SK-N-MC (cell line): Measurements from ENCODE around the gene EZH2.
A peak's percentile ranks its signal among the peaks of the same experiment; 100 is the strongest.

Experiments
- DNase-seq: peaks from one replicate; pipeline ENCODE4 v3.0.0-alpha.2; 2011; ENCODE audit warnings: low read depth, low spot score
- H3K27ac ChIP-seq: fragments of 200-600 bp; sonication (generic); 2 replicates; pipeline ENCODE4 v1.5.1; 2016; ENCODE audit warnings: mixed run types
- H3K36me3 ChIP-seq: fragments of 200-600 bp; sonication (generic); 2 replicates; pipeline ENCODE4 v1.6.1; 2017; ENCODE audit warnings: antibody characterized with exemption, low read length, mixed read lengths; ENCODE audit not compliant: insufficient read depth
- H3K4me3 ChIP-seq: fragments of 200-600 bp; sonication (generic); 2 replicates; pipeline ENCODE4 v1.5.1; 2016
- H3K9ac ChIP-seq: fragments of 200-600 bp; sonication (generic); 2 replicates; pipeline ENCODE4 v1.8.0; 2017; ENCODE audit warnings: mixed run types, mixed read lengths; ENCODE audit not compliant: insufficient read length
- H3K9me3 ChIP-seq: fragments of 200-600 bp; sonication (generic); 2 replicates; pipeline ENCODE4 v1.6.1; 2017; ENCODE audit warnings: low read depth, mild to moderate bottlenecking, antibody characterized with exemption, low read length, moderate library complexity, mixed read lengths
- EZH2 ChIP-seq: fragments of 200-600 bp; sonication (generic); IDR thresholded peaks from one replicate; pipeline ENCODE4 v1.6.1; 2017; ENCODE audit warnings: antibody characterized with exemption
- FOXP2 ChIP-seq: optimal IDR thresholded peaks from 2 replicates; pipeline ENCODE3; 2011; ENCODE audit warnings: mild to moderate bottlenecking, moderate library complexity; ENCODE audit not compliant: insufficient read depth; ENCODE audit errors: extremely low read length, control extremely low read depth
- POLR2AphosphoS5 ChIP-seq: IDR thresholded peaks from 2 replicates; pipeline ENCODE4 v1.6.1; 2012; ENCODE audit warnings: mild to moderate bottlenecking, low read depth, low read length, borderline replicate concordance

EZH2 gene

GRCh38 chr7:148877517-148877916 is 6.6 kb downstream of the EZH2 start:
- DNase-seq, result no peak
- Histone ChIP-seq H3K4me3 (no peak overlapping the region), H3K9ac (no peak overlapping the region), H3K9me3 (no peaks in the 10 kb centered on the region), H3K36me3 (peaks cover 63% of the 10 kb centered on the region), H3K27ac (no peak overlapping the region)
- TF ChIP-seq FOXP2, result no peak
- TF ChIP-seq EZH2, result no peak
- TF ChIP-seq POLR2AphosphoS5, result no peak

GRCh38 chr7:148872188-148872587 is 11.9 kb downstream of the EZH2 start:
- no peak overlapping the region for H3K9ac ChIP-seq
- H3K9me3 ChIP-seq, result peaks cover 3% of the 10 kb centered on the region; the same call in 1 of the 2 replicates
- H3K4me3 ChIP-seq, result no peak overlapping the region
- H3K36me3 ChIP-seq, result peaks cover 82% of the 10 kb centered on the region
- TF ChIP-seq FOXP2, result no peak
- TF ChIP-seq EZH2, result no peak
- no peak overlapping the region for H3K27ac ChIP-seq
- no peak for DNase-seq

GRCh38 chr7:148871551-148871950 is 12.5 kb downstream of the EZH2 start:
- no peak overlapping the region for H3K27ac ChIP-seq
- peaks cover 3% of the 10 kb centered on the region; the same call in 1 of the 2 replicates for H3K9me3 ChIP-seq
- DNase-seq, result no peak
- no peak overlapping the region for H3K9ac ChIP-seq
- TF ChIP-seq POLR2AphosphoS5 (no peak), FOXP2 (no peak), EZH2 (no peak)
- H3K36me3 ChIP-seq, result peaks cover 79% of the 10 kb centered on the region
- H3K4me3 ChIP-seq, result no peak overlapping the region

- Histone ChIP-seq H3K36me3 (peaks cover 74% of the 10 kb centered on the region), H3K4me3 (no peak overlapping the region), H3K9me3 (peaks cover 3% of the 10 kb centered on the region; the same call in 1 of the 2 replicates), H3K9ac (no peak overlapping the region), H3K27ac (no peak overlapping the region)
- no peak for DNase-seq
- no peak for TF ChIP-seq FOXP2
- TF ChIP-seq POLR2AphosphoS5, result no peak
- TF ChIP-seq EZH2, result no peak
These were observed 13.1 kb downstream of the EZH2 start for GRCh38 chr7:148871030-148871429.

GRCh38 chr7:148868378-148868674 is 15.8 kb downstream of the EZH2 start:
- H3K36me3 ChIP-seq, result peaks cover 61% of the 10 kb centered on the region

GRCh38 chr7:148867596-148868377 is 16.3 kb downstream of the EZH2 start:
- no peak for DNase-seq

More at GRCh38 chr7:148868378-148868674, 15.8 kb downstream of the EZH2 start:
- Histone ChIP-seq H3K9me3 (peaks cover 3% of the 10 kb centered on the region; the same call in 1 of the 2 replicates), H3K4me3 (no peak overlapping the region), H3K9ac (no peak overlapping the region), H3K27ac (no peak overlapping the region)
- TF ChIP-seq POLR2AphosphoS5 (no peak), EZH2 (no peak), FOXP2 (no peak)
- DNase-seq, result no peak

GRCh38 chr7:148866362-148866761 is 17.7 kb downstream of the EZH2 start:
- no peak overlapping the region for H3K27ac ChIP-seq

More at GRCh38 chr7:148867596-148868377, 16.3 kb downstream of the EZH2 start:
- TF ChIP-seq POLR2AphosphoS5 (no peak), EZH2 (no peak), FOXP2 (no peak)
- Histone ChIP-seq H3K9me3 (peaks cover 3% of the 10 kb centered on the region; the same call in 1 of the 2 replicates), H3K4me3 (no peak overlapping the region), H3K27ac (peak overlapping the region; percentile 39; the same call in 1 of the 2 replicates), H3K36me3 (peaks cover 60% of the 10 kb centered on the region), H3K9ac (no peak overlapping the region)

DNA sequence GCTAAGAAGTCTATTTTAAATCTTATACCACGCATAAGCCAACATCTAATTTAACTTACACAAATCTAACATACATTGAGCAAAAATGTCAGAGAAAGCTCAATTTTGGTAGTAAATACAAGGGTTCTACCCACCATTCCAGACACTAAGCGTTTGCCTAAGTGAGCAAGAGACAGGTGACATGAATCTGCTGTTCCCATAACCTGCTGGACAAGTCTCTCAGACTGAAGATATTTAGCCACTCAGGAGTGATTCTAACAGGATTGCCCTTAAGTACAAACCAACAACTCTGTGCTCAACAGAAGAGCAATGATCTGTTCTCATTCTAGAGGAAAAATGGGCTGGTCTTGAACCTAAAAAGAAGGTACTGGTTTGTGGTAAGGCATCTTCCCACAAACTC is 18.8 kb downstream of the EZH2 start:
- H3K4me3 ChIP-seq, result no peak overlapping the region
- H3K36me3 ChIP-seq, result peaks cover 40% of the 10 kb centered on the region
- H3K27ac ChIP-seq, result peak overlapping the region; percentile 33; the same call in 1 of the 2 replicates
- no peak for DNase-seq
- no peak overlapping the region for H3K9ac ChIP-seq
- H3K9me3 ChIP-seq, result peaks cover 3% of the 10 kb centered on the region; the same call in 1 of the 2 replicates
- TF ChIP-seq EZH2 (no peak), POLR2AphosphoS5 (no peak), FOXP2 (no peak)

More at GRCh38 chr7:148866362-148866761, 17.7 kb downstream of the EZH2 start:
- TF ChIP-seq EZH2, result no peak
- no peak for TF ChIP-seq FOXP2
- no peak for TF ChIP-seq POLR2AphosphoS5
- H3K9ac ChIP-seq, result no peak overlapping the region
- H3K36me3 ChIP-seq, result peaks cover 49% of the 10 kb centered on the region
- DNase-seq, result no peak
- no peak overlapping the region for H3K4me3 ChIP-seq
- peaks cover 3% of the 10 kb centered on the region; the same call in 1 of the 2 replicates for H3K9me3 ChIP-seq

- Histone ChIP-seq H3K9ac (peak overlapping the region; percentile 16), H3K27ac (peak overlapping the region; percentile 42), H3K9me3 (no peaks in the 10 kb centered on the region), H3K36me3 (peaks cover 23% of the 10 kb centered on the region), H3K4me3 (no peak overlapping the region)
- no peak for TF ChIP-seq EZH2
- no peak for DNase-seq
These were observed 20.8 kb downstream of the EZH2 start for GRCh38 chr7:148863324-148863723.
